Measurements from ENCODE around the gene ZBTB20.

The ZBTB20 gene

GRCh38 chr3:114471478-114471877 lies 675.6 kb downstream of the ZBTB20 start:
- H3K4me1 ChIP-seq (ENCODE audit: control insufficient read depth, insufficient read depth, low read length): no peaks in the 10 kb centered on the region
- no peak overlapping the region for H3K4me3 ChIP-seq (ENCODE audit: low read length)
- no peaks in the 10 kb centered on the region for H3K36me3 ChIP-seq (ENCODE audit: control insufficient read depth, insufficient read depth, low read length)
- no peak overlapping the region for H3K27ac ChIP-seq (ENCODE audit: low read length)
- H3K27me3 ChIP-seq (ENCODE audit: control insufficient read depth, insufficient read depth, low read length): no peaks in the 10 kb centered on the region
- no peak for DNase-seq (ENCODE audit: low read depth, low spot score)
- H3K9me3 ChIP-seq (ENCODE audit: control insufficient read depth, insufficient read depth, low read length): no peaks in the 10 kb centered on the region
- no CpG with 5 or more reads among the region's 2 CpGs for WGBS (ENCODE audit: insufficient coverage, insufficient read length)

DNA sequence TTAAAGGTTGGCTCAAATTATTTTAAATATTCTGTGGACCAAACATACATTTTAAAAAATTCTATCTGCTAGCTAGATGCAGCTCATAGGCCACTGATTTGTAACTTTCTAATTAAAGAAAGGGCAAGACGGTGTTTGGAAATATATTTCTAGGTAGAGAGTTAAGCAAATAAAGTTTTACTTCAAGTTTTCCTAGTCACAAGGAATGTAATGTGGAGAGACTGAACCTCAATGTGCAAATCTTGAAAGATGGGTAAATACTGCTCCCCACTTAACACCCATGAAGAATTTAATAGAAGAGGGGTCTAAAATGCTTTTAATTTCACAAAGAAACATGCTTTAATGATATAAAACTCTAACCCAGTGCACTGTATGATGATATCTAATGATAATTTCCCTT lies 678.0 kb downstream of the ZBTB20 start:
- Histone ChIP-seq H3K4me1 (ENCODE audit: control insufficient read depth, insufficient read depth, low read length) (no peaks in the 10 kb centered on the region), H3K4me3 (ENCODE audit: low read length) (no peak overlapping the region), H3K27ac (ENCODE audit: low read length) (no peak overlapping the region), H3K9me3 (ENCODE audit: control insufficient read depth, insufficient read depth, low read length) (no peaks in the 10 kb centered on the region), H3K27me3 (ENCODE audit: control insufficient read depth, insufficient read depth, low read length) (no peaks in the 10 kb centered on the region), H3K36me3 (ENCODE audit: control insufficient read depth, insufficient read depth, low read length) (no peaks in the 10 kb centered on the region)
- no CpG with 5 or more reads among the region's 1 CpG for WGBS (ENCODE audit: insufficient coverage, insufficient read length)
- no peak for DNase-seq (ENCODE audit: low read depth, low spot score)

- DNase-seq (ENCODE audit: low read depth, low spot score): no peak
- H3K27me3 ChIP-seq (ENCODE audit: control insufficient read depth, insufficient read depth, low read length): no peaks in the 10 kb centered on the region
- no peak overlapping the region for H3K4me3 ChIP-seq (ENCODE audit: low read length)
- no peaks in the 10 kb centered on the region for H3K36me3 ChIP-seq (ENCODE audit: control insufficient read depth, insufficient read depth, low read length)
- no peak overlapping the region for H3K27ac ChIP-seq (ENCODE audit: low read length)
- no peaks in the 10 kb centered on the region for H3K4me1 ChIP-seq (ENCODE audit: control insufficient read depth, insufficient read depth, low read length)
- no peaks in the 10 kb centered on the region for H3K9me3 ChIP-seq (ENCODE audit: control insufficient read depth, insufficient read depth, low read length)
- no CpG with 5 or more reads among the region's 4 CpGs for WGBS (ENCODE audit: insufficient coverage, insufficient read length)
Measured at GRCh38 chr3:114466816-114467215, 680.3 kb downstream of the ZBTB20 start.

- DNase-seq (ENCODE audit: low read depth, low spot score): no peak
- Histone ChIP-seq H3K27ac (ENCODE audit: low read length) (no peak overlapping the region), H3K4me3 (ENCODE audit: low read length) (no peak overlapping the region), H3K9me3 (ENCODE audit: control insufficient read depth, insufficient read depth, low read length) (no peaks in the 10 kb centered on the region), H3K4me1 (ENCODE audit: control insufficient read depth, insufficient read depth, low read length) (no peaks in the 10 kb centered on the region), H3K27me3 (ENCODE audit: control insufficient read depth, insufficient read depth, low read length) (no peaks in the 10 kb centered on the region), H3K36me3 (ENCODE audit: control insufficient read depth, insufficient read depth, low read length) (no peaks in the 10 kb centered on the region)
- WGBS (ENCODE audit: insufficient coverage, insufficient read length): no CpG with 5 or more reads among the region's 2 CpGs
Measured at GRCh38 chr3:114466251-114466650, 680.8 kb downstream of the ZBTB20 start.

- no peak for DNase-seq (ENCODE audit: low read depth, low spot score)
- no peaks in the 10 kb centered on the region for H3K4me1 ChIP-seq (ENCODE audit: control insufficient read depth, insufficient read depth, low read length)
Measured at GRCh38 chr3:114464548-114464947, 682.5 kb downstream of the ZBTB20 start.

DNA sequence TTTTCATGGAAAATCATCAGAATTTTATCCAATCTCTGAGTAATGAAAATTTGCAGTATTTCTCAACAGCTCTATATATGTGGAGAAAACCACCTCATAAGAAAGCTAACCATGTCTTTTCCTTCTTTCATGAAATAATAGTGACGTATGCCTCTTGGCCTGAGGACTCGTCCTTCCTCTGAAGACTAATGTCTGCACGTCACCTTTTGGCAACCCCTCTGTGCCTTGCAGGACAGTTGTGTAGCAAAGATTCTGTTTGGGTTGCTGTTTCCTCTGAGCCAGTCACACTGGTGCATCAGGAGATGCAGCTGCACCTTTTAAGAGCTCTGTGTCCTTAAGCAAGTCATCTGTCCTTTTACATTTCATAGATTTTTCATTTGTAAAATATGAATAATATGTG lies 684.3 kb downstream of the ZBTB20 start:
- no peaks in the 10 kb centered on the region for H3K27me3 ChIP-seq (ENCODE audit: control insufficient read depth, insufficient read depth, low read length)
- H3K36me3 ChIP-seq (ENCODE audit: control insufficient read depth, insufficient read depth, low read length): no peaks in the 10 kb centered on the region
- WGBS (ENCODE audit: insufficient coverage, insufficient read length): no CpG with 5 or more reads among the region's 3 CpGs
- no peak overlapping the region for H3K27ac ChIP-seq (ENCODE audit: low read length)
- no peak overlapping the region for H3K4me3 ChIP-seq (ENCODE audit: low read length)
- H3K9me3 ChIP-seq (ENCODE audit: control insufficient read depth, insufficient read depth, low read length): no peaks in the 10 kb centered on the region
- DNase-seq (ENCODE audit: low read depth, low spot score): no peak
- no peaks in the 10 kb centered on the region for H3K4me1 ChIP-seq (ENCODE audit: control insufficient read depth, insufficient read depth, low read length)

More at GRCh38 chr3:114464548-114464947, 682.5 kb downstream of the ZBTB20 start:
- no peak overlapping the region for H3K27ac ChIP-seq (ENCODE audit: low read length)
- H3K36me3 ChIP-seq (ENCODE audit: control insufficient read depth, insufficient read depth, low read length): no peaks in the 10 kb centered on the region
- H3K27me3 ChIP-seq (ENCODE audit: control insufficient read depth, insufficient read depth, low read length): no peaks in the 10 kb centered on the region
- no peaks in the 10 kb centered on the region for H3K9me3 ChIP-seq (ENCODE audit: control insufficient read depth, insufficient read depth, low read length)
- no peak overlapping the region for H3K4me3 ChIP-seq (ENCODE audit: low read length)

DNA sequence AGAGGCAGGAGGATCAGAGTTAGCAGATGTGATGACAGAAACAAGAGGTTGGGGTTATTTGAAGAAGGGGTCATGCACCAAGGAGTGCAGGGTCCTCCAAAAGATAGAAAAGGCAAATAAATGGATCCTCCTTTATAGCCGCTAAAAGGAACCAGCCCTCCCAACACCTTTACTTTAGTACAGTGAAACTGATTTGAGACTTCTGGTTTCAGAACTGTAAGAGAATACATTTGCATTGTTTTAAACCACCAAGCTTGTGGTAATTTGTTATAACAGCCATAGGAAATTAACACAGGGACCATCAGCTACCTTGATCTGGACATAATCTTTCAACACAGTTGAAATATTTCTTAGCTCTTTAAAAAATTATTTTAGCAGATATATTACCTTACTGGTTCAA lies 686.6 kb downstream of the ZBTB20 start:
- Histone ChIP-seq H3K36me3 (ENCODE audit: control insufficient read depth, insufficient read depth, low read length) (no peaks in the 10 kb centered on the region), H3K4me3 (ENCODE audit: low read length) (no peak overlapping the region)

GRCh38 chr3:114456742-114457141 lies 690.3 kb downstream of the ZBTB20 start:
- no peak for DNase-seq (ENCODE audit: low read depth, low spot score)
- WGBS (ENCODE audit: insufficient coverage, insufficient read length): no CpG with 5 or more reads among the region's 4 CpGs
- H3K4me1 ChIP-seq (ENCODE audit: control insufficient read depth, insufficient read depth, low read length): no peaks in the 10 kb centered on the region
- H3K9me3 ChIP-seq (ENCODE audit: control insufficient read depth, insufficient read depth, low read length): no peaks in the 10 kb centered on the region
- no peaks in the 10 kb centered on the region for H3K27me3 ChIP-seq (ENCODE audit: control insufficient read depth, insufficient read depth, low read length)
- H3K36me3 ChIP-seq (ENCODE audit: control insufficient read depth, insufficient read depth, low read length): no peaks in the 10 kb centered on the region
- H3K27ac ChIP-seq (ENCODE audit: low read length): no peak overlapping the region
- no peak overlapping the region for H3K4me3 ChIP-seq (ENCODE audit: low read length)

More for the DNA sequence above, 686.6 kb downstream of the ZBTB20 start:
- DNase-seq (ENCODE audit: low read depth, low spot score): no peak
- no peaks in the 10 kb centered on the region for H3K27me3 ChIP-seq (ENCODE audit: control insufficient read depth, insufficient read depth, low read length)
- no peaks in the 10 kb centered on the region for H3K4me1 ChIP-seq (ENCODE audit: control insufficient read depth, insufficient read depth, low read length)
- no CpG with 5 or more reads among the region's 1 CpG for WGBS (ENCODE audit: insufficient coverage, insufficient read length)
- H3K9me3 ChIP-seq (ENCODE audit: control insufficient read depth, insufficient read depth, low read length): no peaks in the 10 kb centered on the region
- no peak overlapping the region for H3K27ac ChIP-seq (ENCODE audit: low read length)

DNA sequence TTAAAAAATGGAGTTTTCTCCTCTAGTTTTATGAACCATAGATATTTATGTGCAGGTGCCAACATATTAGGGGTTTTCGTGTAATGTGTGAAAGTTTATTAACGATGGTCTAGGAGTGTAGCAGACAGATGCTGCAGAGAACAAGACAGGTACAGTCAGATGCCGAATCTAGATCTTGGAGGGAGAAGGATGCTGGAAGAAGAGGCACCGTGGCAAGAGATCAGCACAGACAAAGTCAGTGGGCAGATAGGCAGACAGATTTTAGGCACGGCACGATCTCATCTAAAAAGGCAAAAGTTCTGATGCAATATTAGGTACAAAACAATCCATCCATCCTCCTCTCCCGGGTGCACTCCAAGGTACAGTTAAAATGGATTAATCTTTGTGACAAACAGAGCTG lies 691.7 kb downstream of the ZBTB20 start:
- no peaks in the 10 kb centered on the region for H3K27me3 ChIP-seq (ENCODE audit: control insufficient read depth, insufficient read depth, low read length)
- H3K4me3 ChIP-seq (ENCODE audit: low read length): no peak overlapping the region
- no peaks in the 10 kb centered on the region for H3K36me3 ChIP-seq (ENCODE audit: control insufficient read depth, insufficient read depth, low read length)
- WGBS (ENCODE audit: insufficient coverage, insufficient read length): 100% methylated on average over 2 of the region's 7 CpGs
- DNase-seq (ENCODE audit: low read depth, low spot score): no peak
- no peak overlapping the region for H3K27ac ChIP-seq (ENCODE audit: low read length)
- no peaks in the 10 kb centered on the region for H3K4me1 ChIP-seq (ENCODE audit: control insufficient read depth, insufficient read depth, low read length)
- no peaks in the 10 kb centered on the region for H3K9me3 ChIP-seq (ENCODE audit: control insufficient read depth, insufficient read depth, low read length)

DNA sequence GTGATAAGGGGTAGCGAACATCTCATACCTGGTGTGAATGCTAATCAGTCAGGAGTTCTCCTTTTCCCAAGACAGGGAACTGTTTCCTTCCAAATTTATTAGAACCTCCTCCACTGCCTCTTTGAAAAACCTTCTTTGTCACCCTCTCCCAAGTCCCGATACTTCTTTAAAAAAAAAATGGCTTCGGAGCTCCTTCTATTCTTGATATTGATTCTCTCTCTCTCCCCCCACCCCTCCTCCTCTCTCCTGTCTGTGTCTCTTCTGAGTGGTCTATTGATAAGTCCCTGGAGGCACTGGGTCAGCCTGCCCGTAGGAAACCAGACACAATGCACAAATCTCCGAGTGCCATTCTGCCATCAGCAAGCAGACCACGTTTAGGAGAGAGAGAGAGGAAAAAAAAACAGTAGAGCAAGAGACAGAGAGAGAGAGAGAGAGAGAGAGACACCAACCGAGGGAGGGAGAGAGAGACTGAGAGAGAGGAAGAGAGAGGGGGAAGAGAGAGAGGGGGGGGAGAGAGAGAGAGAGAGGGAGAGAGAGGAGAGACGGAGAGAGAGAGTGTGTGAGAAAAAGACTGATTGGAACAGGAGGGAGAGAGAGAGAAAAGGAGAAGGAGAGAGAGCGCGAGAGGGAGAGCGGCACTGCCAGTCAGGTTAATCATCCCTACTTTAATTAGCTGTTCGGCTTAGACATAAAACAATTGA lies 692.4 kb downstream of the ZBTB20 start:
- no peaks in the 10 kb centered on the region for H3K27me3 ChIP-seq (ENCODE audit: control insufficient read depth, insufficient read depth, low read length)
- no peak for DNase-seq (ENCODE audit: low read depth, low spot score)
- WGBS (ENCODE audit: insufficient coverage, insufficient read length): no CpG with 5 or more reads among the region's 12 CpGs
- H3K4me1 ChIP-seq (ENCODE audit: control insufficient read depth, insufficient read depth, low read length): no peaks in the 10 kb centered on the region
- H3K27ac ChIP-seq (ENCODE audit: low read length): no peak overlapping the region
- no peaks in the 10 kb centered on the region for H3K9me3 ChIP-seq (ENCODE audit: control insufficient read depth, insufficient read depth, low read length)
- H3K36me3 ChIP-seq (ENCODE audit: control insufficient read depth, insufficient read depth, low read length): no peaks in the 10 kb centered on the region
- peak overlapping the region; percentile 55; the same call in 1 of the 2 replicates for H3K4me3 ChIP-seq (ENCODE audit: low read length)

DNA sequence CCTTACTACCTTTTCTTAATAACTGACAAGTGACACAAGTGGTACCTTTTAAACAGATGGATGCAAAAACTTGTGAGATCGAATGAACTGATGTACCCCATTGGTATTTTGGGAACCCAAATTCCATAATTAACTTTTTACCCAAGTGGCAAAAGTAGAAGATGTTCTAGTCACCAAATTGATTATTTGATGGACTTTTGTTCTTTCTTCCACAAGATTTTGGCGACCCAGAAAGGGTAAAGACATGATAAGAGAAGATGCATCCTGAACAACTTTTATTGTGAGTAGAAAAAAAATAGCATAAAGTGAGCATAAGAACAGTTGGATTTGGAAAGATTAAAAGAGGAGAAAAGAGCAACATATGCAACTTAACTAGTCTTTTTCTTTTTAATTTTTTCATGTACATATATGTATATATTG lies 693.7 kb downstream of the ZBTB20 start:
- Histone ChIP-seq H3K4me1 (ENCODE audit: control insufficient read depth, insufficient read depth, low read length) (no peaks in the 10 kb centered on the region), H3K4me3 (ENCODE audit: low read length) (no peak overlapping the region), H3K27me3 (ENCODE audit: control insufficient read depth, insufficient read depth, low read length) (no peaks in the 10 kb centered on the region), H3K36me3 (ENCODE audit: control insufficient read depth, insufficient read depth, low read length) (no peaks in the 10 kb centered on the region), H3K9me3 (ENCODE audit: control insufficient read depth, insufficient read depth, low read length) (no peaks in the 10 kb centered on the region), H3K27ac (ENCODE audit: low read length) (no peak overlapping the region)
- DNase-seq (ENCODE audit: low read depth, low spot score): no peak
- WGBS (ENCODE audit: insufficient coverage, insufficient read length): no CpG with 5 or more reads among the region's 2 CpGs
